HG03571 (cell line): Measurements from ENCODE around the gene ROBO1.

Source experiments
- ATAC-seq: cut with Tn5 transposase; IDR thresholded peaks from one replicate; pipeline ENCODE4 v1.9.1; 2021; ENCODE audit not compliant: unreplicated experiment

The ROBO1 gene

DNA sequence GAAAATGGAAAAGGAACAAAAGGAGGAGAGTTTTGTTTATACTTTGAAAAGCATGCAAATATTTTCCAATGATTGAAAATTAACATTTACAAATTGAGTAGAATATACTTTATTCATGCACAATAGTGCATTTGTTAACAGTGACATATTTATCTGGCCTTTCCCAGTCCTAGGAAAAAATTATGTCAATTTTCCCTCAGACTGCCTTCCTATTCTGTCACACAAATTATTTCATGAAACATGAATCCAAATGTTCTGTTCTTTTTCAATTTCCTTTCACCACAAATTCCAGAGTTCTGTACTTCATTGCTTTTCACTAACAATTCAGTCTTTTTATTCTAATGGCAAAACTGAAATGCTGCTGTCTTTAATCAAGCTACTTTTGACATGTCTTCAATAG lies 945.1 kb downstream of the ROBO1 start:
- ATAC-seq: no peak

DNA sequence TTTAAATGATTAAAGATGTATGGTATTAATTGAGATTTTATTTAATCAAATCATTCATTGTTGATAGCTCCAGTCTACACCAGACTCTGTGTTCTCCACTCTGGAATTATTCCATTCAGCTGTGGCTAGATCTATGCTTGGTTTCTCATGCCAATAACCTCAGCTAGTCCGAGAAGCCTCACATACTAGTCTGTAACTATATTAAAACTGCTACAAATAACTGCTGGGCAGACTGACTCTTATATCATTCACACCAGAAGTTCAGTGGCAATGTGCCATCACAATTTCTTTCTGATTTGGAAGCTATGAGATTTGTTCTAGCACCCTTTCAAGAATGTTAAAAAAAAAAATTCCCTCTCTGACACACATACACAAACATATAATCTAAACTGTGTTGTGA lies 947.3 kb downstream of the ROBO1 start:
- ATAC-seq: no peak

DNA sequence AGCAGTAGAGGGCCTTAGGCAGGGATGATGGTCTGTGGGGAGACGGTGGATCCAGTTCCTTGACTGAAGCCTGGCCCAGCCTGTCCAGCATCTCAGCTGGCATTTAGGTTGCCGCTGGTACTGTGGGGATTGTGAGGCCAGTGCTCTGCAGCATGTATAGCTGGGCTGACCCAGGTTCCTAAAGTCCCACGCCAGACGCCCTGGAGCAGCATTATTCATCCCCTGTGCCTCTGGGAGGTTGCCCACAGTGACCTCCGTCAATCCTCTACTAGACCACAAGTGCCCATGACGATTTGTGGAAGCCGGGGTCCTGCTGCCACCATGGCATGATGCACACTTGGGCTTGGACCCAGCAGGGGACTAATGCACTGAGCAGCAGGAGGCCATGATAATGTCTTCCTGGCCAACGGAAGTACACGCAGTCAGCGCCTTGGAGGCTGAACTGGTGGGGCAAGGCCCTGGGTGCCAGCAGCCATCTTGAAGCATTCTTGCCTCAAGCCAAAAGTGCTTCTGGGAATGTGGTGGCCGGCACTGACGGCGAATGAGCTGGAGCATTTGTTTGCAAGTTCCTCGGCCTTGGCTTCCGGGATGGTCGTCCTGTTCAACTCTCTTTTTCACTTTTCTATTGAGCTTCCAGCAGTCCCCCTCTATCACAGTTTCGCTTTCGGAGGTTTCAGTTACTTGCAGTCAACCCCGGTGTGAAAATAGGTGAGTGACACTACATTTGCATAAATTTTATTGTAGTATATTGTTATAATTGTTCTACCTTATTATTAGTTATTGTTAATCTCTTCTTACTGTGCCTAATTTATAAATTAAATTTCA lies 949.4 kb downstream of the ROBO1 start:
- no peak for ATAC-seq

DNA sequence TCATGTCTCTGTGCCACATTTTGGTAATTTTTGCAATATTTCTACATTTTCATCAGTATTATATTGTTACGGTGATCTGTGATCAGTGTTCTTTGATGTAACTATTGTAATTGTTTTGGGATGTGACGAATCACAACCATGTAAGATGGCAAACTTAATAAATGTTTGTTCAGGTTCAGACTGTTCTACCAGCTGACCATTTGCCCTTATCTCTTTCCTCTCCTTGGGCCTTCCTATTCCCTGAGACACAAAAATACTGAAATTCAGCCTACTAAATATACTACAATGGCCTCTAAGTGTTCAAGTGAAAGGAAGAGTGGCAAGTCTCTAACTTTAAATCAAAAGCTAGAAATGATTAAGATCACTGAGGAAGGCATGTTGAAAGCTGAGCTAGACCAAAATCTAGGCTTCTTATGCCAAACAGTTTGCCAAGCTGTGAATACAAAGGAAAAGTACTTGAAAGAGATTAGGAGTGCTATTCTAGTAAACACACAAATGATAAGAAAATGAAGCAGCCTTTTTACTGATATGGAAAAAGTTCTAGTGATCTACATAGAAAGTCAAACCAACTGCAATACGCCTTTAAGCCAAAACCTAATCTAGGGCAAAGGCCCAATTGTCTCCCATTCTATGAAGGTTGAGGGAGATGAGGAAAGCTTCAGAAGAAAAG lies 952.8 kb downstream of the ROBO1 start:
- no peak for ATAC-seq

DNA sequence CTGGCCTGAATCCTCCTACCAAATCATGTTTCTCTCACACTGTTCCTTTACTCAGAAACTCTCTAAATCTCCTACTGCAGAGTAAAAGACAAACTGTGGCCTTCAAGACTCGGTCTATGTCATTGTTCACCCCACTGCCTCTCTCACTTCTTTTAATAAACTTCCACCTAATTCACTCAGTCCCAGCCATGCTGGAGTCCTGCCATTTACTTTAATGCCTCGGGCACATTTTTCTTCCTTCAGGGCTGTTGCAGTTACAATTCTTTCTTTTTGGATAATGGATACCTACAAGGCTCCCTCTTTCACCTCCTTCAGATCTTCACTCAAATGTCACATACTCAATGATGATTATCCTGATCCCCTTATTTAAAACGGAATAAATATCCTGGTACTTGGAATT lies 955.6 kb downstream of the ROBO1 start:
- ATAC-seq: no peak

DNA sequence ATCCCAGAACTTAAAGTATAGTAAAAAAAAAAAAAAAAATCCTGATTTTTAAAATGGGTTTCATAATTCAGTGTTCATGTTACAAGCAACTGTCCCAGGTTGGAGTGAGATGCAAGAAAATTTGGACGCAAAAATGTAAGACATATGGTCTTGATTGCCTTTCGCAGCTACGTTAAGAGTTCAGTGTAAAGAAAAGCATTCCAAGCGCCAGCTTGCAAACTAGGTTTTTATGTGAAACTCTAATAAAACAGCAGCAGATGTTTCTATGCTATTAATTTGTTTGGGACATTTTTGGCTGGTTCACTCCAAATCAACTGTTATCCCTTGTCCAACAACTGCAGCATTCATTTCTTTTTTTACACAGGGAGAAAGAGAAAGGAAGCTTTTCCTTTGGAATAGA lies 957.8 kb downstream of the ROBO1 start:
- no peak for ATAC-seq

DNA sequence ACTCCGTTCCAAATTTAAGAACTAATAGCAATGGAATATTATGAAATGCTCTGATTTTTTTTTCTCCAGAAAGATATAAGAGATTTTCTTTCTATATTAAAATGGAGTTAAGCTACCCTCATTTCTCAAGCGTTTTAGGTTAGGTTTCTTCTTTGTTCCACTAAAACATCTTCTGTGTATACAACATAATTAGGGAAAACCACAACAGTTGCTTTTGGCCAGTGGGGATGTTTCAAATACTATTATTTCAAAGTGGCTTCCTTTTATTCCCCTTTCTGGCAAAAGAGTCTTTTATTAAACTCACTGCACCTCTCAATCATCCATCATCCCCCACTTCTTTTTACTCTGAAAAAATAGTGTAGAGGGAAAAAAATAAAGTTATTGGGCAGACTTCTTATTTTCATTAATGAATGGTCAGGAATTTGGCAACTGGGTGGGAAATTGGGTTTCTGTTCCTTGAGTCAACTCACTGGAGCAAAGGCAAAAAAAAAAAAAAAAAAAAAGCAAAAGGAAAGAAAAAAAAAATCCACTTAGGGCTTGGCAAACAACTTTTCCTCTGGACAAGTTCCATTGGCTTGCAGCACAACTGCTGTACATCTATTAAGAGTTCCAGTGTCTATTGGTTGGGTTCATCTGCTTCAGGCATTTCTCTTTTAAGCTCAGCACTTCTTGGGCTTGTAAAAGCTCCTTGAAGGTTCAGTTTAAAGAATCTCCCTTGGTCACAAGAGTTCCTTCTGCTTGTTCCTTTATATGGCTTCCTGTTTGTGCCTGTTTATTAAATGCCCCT lies 963.4 kb downstream of the ROBO1 start:
- ATAC-seq: no peak

DNA sequence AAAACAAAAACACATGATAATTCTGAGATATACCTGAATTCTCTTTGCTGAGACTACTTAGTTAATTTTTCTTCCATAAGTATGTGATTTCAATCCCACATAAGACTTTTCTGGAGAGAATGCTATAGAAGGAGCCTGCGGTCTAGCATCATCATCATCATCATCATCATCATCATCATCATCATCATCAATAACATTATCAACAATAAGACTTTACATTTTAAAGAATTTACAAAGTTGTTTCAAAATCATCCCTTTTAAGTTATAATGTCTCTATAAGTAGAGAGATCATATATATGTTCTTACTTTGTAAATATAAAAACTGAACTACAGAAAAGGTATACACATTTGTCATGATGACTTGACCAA lies 965.3 kb downstream of the ROBO1 start:
- no peak for ATAC-seq

DNA sequence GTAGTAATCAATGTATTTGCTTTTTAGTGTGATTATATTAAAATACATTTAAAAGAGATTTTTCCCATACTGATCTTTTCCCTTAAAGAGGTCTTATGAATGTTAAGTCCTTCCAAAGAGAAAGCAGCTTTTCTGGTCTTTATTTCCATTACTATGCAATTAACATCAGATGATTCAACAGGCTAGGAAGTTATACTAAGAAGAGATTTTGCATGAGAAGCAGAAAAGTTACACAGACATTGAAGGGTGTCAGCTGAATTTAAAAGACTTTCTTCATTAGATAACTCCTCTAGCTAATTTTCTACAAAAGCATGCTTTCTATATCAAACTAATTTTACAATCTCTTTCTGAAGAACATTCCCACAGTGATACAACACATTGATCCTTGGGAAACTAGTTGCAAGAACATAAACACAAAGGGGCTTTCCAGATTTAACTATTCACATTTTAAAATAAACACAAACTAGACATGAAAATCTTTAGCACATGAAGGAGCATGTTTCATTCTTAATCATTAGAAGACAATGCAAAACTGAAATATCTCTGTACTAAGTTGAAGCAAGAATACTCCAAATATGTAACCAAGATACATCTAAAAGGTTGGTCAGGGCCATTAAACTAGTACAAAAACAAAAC lies 965.8 kb downstream of the ROBO1 start:
- ATAC-seq: no peak

DNA sequence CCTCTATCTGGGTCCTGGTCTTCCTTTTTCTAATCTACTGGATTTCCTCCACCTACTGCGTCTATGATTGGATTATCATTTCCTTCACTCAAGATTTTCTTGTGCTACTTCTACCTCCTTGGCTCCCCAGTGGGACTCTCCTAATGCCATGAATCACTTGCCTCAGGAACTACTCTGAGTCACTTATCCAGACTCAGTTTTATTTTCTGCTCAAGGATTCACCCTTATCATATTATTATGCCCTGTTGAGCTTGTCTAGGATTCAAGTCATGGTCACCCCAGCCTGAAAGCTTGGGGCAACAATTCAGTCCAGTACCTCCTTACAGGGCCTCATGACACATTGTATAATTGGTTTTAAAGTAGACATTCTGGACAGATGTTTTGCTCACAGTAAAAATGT lies 968.1 kb downstream of the ROBO1 start:
- ATAC-seq: no peak

DNA sequence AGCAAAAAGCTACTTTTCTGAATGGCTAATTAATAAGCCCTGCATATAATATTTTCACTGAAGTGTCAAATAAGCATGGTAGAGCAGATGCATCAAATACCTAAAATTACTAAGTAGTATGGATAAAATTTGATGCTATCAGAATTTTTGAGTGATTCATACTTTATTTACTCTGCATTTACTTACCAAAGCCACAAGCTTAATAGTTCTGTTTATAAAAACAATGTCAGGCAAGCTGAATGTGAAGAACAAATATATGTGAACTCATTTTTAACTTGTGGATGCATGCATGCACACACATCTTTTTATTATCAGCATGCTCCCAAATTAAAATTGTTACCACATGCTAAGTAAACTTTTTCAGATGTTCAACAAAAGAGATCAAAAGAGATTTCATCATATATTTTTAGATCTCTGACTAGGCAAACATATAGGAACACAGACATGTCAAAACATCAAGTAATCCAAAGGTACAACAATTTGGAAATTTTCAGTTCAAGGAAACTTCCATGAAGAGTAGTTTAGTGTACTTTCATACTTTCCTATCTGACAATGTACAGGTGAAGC lies 969.4 kb downstream of the ROBO1 start:
- no peak for ATAC-seq

DNA sequence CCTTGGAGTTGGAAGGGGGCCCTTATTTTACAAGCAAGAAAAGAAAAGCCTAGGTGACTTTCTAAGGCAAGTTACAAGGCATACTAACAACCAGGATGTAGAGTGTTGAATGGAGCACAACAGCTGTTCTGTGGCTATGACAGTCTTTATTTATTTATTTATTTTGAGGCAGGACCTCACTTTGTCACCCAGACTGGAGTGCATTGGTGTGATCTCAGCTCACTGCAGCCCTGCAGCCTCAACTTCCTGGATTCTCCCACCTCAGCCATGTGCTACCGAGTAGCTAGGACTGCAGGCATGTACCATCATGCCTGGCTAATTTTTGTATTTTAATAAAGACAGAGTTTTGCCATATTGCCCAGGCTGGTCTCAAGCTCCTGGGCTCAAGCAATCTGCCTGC lies 973.4 kb downstream of the ROBO1 start:
- no peak for ATAC-seq

DNA sequence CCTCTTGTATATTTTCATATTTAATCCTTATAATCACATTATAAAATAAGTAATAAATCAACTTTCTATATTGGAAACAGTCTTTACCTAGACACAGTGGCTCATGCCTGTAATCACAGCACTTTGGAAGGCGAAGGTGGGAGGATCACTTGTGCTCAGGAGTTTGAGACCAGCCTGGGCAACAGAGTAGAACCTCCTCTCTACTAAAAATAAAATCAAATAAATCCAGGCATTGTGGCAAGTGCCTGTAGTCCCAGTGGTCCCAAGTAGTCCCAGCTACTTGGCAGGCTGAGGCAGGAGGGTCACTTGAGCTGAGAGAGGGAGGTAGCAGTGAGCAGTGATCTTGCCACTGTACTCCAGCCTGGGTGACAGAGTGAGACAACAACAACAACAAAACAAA lies 975.1 kb downstream of the ROBO1 start:
- ATAC-seq: no peak

DNA sequence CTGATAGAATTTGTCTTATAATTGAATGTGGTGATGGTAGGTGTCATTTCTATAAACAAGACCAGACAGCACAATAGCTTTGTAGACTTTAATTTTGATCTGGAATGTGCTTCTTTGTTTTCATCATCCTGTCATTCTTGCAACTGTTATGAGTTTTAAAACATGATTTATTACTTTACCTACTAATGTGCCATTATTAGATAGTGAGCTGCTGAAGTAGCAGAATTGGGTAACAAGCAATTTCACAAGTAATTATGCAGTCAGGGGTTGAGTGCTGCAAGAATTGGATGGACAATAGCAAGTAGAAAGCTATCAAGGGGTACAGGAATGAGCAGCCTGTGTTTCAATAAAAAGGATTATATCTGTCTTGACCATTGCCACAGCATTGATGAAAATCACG lies 975.6 kb downstream of the ROBO1 start:
- ATAC-seq: no peak

DNA sequence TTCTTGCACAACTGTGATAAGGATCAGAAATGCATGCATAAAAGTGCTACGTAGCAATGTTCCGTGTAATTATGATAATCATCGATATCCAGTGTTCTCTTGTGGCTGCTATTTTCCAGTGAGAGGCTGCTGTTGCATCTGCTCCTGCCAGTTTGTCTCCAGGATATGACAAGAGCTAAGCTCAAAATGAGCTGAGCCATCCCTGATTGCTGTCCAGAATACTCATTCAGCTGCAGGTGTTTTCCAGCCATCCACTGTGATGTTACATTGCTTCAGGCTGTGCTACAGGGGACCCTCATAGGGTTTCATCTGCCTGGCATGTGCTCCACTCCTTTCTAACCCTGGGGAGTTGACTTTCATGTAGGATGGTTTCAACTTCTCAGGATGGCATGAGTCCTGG lies 976.0 kb downstream of the ROBO1 start:
- ATAC-seq: no peak

DNA sequence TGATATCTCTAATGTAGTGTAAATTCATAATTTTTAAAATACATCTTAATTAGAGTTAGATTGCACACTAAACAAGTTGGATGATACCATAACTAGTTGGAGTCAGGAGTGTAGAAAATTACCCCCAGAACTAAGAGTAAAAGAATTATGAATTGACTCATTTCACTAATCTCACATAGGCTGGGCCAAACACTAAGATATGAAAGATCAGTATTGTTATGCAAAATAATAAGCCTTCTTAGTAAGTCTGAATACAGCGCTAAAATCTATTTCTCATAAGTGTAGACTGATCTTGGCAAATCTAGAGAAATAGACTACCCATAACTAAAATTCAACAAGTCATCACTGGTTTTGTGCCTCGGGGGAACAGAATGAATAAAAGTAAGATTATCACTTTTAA lies 979.0 kb downstream of the ROBO1 start:
- no peak for ATAC-seq

DNA sequence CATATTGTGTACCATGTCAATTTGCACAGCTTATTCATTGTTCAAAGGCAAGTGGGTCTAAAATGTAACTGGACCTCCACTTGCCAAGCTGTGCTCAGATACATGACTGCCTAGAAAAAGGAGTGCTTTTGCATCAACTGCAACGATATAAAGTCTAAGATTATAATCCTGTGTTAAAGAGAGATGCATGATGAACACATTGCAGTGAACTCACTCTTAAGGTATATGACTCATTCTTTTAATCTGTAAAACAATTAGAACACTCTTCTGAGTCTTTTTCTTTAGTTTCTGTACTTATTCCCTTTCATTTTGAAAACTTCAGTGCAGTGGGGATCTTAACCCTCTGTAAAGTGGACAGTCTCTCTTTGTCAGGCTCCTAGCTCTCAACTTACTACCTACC lies 982.8 kb downstream of the ROBO1 start:
- ATAC-seq: no peak

DNA sequence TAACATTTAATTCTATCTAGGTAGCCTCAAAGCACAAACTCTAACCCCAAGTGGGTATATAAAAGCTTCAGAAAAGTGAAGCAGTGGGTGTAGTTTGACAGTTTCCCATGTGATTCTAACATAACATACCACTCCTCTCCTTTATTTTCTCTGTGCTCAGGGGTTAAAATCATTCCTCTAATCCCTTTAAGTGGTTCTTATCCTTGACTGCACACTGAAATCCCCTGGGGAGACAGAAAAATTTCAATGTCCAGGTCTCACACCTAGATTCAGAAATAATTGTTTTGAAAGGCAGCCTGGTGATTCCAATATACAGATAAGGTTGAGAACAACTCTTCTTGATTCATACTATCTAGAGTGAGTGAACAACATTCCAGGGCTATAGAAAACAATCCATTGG lies 986.4 kb downstream of the ROBO1 start:
- ATAC-seq: no peak

DNA sequence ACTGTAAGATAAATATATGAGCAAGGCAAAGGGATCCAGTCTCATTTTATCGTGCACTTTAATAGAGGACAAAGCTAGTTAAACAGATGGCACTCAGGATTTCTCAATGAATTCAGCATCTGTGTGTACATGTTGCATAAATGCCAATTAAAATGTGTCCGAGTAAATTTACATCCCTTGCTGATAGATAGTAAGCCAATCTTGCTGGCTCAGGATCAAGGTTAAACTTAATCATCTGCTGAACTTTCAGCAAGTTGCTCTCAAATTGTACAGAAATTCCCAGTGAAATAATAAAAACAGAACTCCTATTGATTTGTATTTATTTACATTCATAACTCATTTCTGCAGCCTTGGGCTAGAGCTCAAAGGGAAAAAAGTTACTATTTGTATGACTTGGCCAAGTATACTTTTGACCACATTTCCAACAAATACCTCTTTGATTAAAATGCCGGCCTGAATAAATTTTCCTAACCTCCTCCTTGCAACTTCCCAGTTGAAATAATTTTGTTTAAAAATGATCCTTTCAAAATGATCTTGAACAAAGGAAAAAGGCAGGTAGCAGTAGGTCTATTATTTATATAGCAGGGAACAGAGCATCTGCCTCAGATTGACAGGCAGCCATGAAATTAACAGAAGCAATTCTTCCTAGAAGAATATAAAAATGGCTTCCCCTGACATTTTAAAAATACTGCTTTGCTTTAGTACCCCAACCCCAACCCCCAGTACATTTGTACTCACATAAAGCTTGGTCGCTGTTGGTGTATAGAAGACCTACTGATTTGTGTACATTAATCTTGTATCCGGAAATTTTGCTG lies 1001.9 kb downstream of the ROBO1 start:
- ATAC-seq: no peak

DNA sequence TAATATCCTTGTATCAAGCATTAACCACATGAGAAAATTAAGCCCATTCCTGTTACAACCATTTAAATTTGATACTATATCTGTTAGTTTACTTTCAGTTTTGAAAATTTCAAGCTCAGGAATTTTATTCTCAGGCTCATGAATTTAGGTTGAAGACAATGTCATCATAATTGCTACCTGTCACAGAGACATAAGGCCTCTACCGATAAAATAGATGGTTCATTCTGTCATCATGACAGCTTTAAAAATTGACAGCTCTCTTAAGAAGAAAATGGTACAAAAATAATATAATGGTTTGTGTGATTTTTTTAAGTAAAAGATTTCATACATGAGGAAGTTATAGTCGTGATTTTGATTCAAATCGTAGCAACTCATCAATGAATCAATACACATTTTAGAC lies 1003.2 kb downstream of the ROBO1 start:
- ATAC-seq: no peak
